MCF 10A (cell line): ENCODE results near the gene EVL. TPM values are rescaled to one million over a fixed set of nuclear protein-coding genes. Genes with fewer than 3 reads are reported as not detected.
A peak's percentile ranks its signal among the peaks of the same experiment; 100 is the strongest.

Experiments
- Bru-seq: library from RNA; stranded (reverse); fragments of 400-500 nt; gene quantifications from one replicate; lab custom pipeline; 2021; lab: Mats Ljungman, UMichigan
- BruChase-seq, 2 experiments: library from RNA; stranded (reverse); fragments of 400-500 nt; gene quantifications; one replicate each; lab custom pipeline; 2021; lab: Mats Ljungman, UMichigan
- BruUV-seq: library from RNA; stranded (reverse); fragments of 400-500 nt; replicated peaks from 2 replicates; lab custom pipeline; 2021; lab: Mats Ljungman, UMichigan
- CTCF ChIA-PET: fragments of 300-600 bp; sonication (Branson Sonifier 250); formaldehyde crosslinking; extraction: SDS; loops from one replicate; lab custom pipeline; 2021; ENCODE audit warnings: antibody characterized with exemption, inconsistent platforms; lab: Yijun Ruan, JAX
- POLR2A ChIA-PET: fragments of 300-600, 350-650 bp; sonication (Branson Sonifier 250); formaldehyde crosslinking; extraction: SDS; loops from one replicate; lab custom pipeline; 2020; ENCODE audit warnings: antibody characterized with exemption, inconsistent platforms; lab: Yijun Ruan, JAX
- DNase-seq: peaks from one replicate; pipeline ENCODE4 v3.0.0-alpha.2; 2018; ENCODE audit not compliant: unreplicated experiment
- H3K27ac Mint-ChIP-seq: one replicate; pipeline ENCODE4 v1.8.0; 2022; ENCODE audit warnings: mild to moderate bottlenecking, low read depth, mixed read lengths; ENCODE audit not compliant: unreplicated experiment
- H3K27me3 Mint-ChIP-seq: one replicate; pipeline ENCODE4 v1.8.0; 2022; ENCODE audit warnings: mixed read lengths; ENCODE audit not compliant: insufficient read depth, unreplicated experiment
- H3K36me3 Mint-ChIP-seq: one replicate; pipeline ENCODE4 v1.8.0; 2022; ENCODE audit warnings: mild to moderate bottlenecking, moderate library complexity, mixed read lengths; ENCODE audit not compliant: insufficient read depth, unreplicated experiment
- H3K4me1 Mint-ChIP-seq: one replicate; pipeline ENCODE4 v1.8.0; 2022; ENCODE audit warnings: mixed read lengths; ENCODE audit not compliant: insufficient read depth, unreplicated experiment
- H3K4me3 Mint-ChIP-seq: one replicate; pipeline ENCODE4 v1.8.0; 2022; ENCODE audit warnings: mild to moderate bottlenecking, moderate library complexity, mixed read lengths; ENCODE audit not compliant: unreplicated experiment
- H3K9me3 Mint-ChIP-seq: one replicate; pipeline ENCODE4 v1.8.0; 2022; ENCODE audit warnings: mixed read lengths; ENCODE audit not compliant: unreplicated experiment
- intact Hi-C: fragments of 100-400 bp; cut with micrococcal nuclease; formaldehyde crosslinking; loops from 2 replicates; pipeline ENCODE4 v1.14.1; 2022
- long read RNA-seq: library from polyadenylated mRNA; stranded (forward); transcript quantifications from one replicate; pipeline ENCODE4 v2.0.0, GENCODE V29; 2022
- total RNA-seq: library from RNA; stranded (reverse); gene quantifications from 2 replicates; pipeline ENCODE4 v1.2.3, GENCODE V29; 2022
- TF ChIP-seq, protein P1 (sequence below): fragments of 200-600 bp; IDR thresholded peaks from one replicate; pipeline ENCODE4 v1.8.0; 2022; ENCODE audit warnings: antibody characterized with exemption, mild to moderate bottlenecking; ENCODE audit not compliant: unreplicated experiment

The EVL gene, protein sequence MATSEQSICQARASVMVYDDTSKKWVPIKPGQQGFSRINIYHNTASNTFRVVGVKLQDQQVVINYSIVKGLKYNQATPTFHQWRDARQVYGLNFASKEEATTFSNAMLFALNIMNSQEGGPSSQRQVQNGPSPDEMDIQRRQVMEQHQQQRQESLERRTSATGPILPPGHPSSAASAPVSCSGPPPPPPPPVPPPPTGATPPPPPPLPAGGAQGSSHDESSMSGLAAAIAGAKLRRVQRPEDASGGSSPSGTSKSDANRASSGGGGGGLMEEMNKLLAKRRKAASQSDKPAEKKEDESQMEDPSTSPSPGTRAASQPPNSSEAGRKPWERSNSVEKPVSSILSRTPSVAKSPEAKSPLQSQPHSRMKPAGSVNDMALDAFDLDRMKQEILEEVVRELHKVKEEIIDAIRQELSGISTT
- total RNA-seq (52.5 and 55.4 TPM in 2 replicates), Bru-seq, nascent RNA (percentile 59 among the genes with signal in this experiment), BruChase-seq, experiment 1, labeled RNA remaining after a 6-hour chase (percentile 49 among the genes with signal in this experiment), BruChase-seq, experiment 2, labeled RNA remaining after a 2-hour chase (percentile 53 among the genes with signal in this experiment)
- long read RNA-seq, transcript EVL-202 (14 exons, 2,353 nt), result major isoform, 22 of 35 reads
- long read RNA-seq, partial matches to known transcripts, result 3 of 35 reads
- long read RNA-seq, other reads (novel, unspliced or antisense), result 8 of 35 reads

DNA sequence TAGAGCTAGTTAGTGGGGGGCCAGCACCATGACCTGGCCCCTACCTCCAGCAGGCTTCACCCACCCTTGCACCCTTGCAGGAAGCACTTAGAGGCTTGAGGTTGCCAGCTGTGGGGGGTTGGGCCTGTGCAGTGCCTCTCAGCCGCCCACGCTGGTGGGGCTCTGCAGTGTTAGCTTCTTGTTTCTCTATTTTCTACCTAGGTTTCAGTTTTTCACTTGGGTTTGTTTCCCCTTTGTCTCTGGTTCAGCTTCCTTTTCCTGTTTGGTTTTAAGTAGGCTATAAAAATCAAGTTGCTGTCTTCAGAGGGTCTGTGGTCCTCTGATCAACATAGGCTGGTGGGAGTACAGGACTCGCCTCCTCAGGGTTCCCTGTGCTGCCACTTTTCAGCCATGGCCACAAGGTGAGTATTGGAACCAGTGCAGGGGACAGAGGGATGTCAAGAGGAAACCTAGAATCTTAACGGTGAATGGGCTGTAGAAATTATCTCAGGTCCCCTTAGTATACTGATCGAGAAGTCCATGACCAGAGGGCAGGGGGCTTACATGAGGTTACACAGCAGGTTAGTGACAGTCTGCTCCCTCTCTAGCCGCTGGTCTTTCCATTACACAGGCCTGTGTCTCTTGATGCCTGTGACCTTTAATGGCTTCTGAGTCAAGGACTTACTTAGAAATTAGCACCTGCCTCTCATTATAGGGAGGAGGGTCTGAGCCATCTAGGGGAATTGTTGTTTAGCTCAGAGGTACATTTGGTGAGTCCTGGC is at the start of gene EVL:
Gene EVL (plus strand): TSS at position 312 of the 761 bp plus-strand sequence. CDS start 79 bp downstream, at position 391.
- CTCF ChIA-PET, result no interaction called here
- Mint-ChIP-seq H3K4me1 (peaks cover 18% of the 10 kb centered on the region), H3K27me3 (no peaks in the 10 kb centered on the region), H3K4me3 (no peak within 1 kb of the TSS), H3K36me3 (no peaks in the 10 kb centered on the region), H3K9me3 (peaks cover 9% of the 10 kb centered on the region), H3K27ac (no peak within 1 kb of the TSS)
- TF ChIP-seq, protein P1, sequence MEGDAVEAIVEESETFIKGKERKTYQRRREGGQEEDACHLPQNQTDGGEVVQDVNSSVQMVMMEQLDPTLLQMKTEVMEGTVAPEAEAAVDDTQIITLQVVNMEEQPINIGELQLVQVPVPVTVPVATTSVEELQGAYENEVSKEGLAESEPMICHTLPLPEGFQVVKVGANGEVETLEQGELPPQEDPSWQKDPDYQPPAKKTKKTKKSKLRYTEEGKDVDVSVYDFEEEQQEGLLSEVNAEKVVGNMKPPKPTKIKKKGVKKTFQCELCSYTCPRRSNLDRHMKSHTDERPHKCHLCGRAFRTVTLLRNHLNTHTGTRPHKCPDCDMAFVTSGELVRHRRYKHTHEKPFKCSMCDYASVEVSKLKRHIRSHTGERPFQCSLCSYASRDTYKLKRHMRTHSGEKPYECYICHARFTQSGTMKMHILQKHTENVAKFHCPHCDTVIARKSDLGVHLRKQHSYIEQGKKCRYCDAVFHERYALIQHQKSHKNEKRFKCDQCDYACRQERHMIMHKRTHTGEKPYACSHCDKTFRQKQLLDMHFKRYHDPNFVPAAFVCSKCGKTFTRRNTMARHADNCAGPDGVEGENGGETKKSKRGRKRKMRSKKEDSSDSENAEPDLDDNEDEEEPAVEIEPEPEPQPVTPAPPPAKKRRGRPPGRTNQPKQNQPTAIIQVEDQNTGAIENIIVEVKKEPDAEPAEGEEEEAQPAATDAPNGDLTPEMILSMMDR, result no peak
- POLR2A ChIA-PET, result interaction anchor here (1.1 kb wide), 1 partner anchor 35 kb away, joined by 6 read pairs; no protein-coding TSS in a partner anchor
- no peak for DNase-seq
- no TSS peak for BruUV-seq
- intact Hi-C loops, result no loop called here

DNA sequence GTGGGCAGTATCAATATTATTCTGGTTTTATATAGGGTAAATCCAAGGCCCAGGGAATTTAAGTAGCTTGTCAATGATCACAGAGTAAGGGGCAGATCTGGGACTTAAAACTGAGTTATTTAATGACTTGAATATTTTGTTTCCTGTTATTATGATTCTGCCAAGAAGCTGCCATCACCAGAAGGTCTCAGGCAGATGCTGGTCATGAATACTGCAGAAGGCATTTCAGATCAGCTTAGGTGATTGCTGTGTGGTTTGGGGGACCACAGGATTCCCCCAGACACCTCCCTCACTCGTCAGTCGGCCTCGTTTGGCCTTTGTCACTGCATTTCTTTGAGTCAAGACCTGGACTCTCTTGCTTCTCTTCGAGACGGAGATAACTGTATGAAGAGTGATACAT is 47.7 kb upstream of the EVL start:
- Mint-ChIP-seq H3K4me1 (peaks cover 28% of the 10 kb centered on the region), H3K4me3 (no peak overlapping the region), H3K36me3 (no peaks in the 10 kb centered on the region), H3K9me3 (no peaks in the 10 kb centered on the region), H3K27me3 (no peaks in the 10 kb centered on the region), H3K27ac (no peak overlapping the region)
- DNase-seq, result no peak
- ChIA-PET POLR2A (interaction anchor here (0.6 to 5.4 kb wide), 3 partner anchors 14 to 197 kb away, joined by 3 to 26 read pairs (median 7); no protein-coding TSS in a partner anchor), CTCF (interaction anchor here (0.7 to 3.3 kb wide), 6 partner anchors 7 to 78 kb away, joined by 3 to 14 read pairs (median 3); no protein-coding TSS in a partner anchor)
- intact Hi-C loops, result no loop called here
- TF ChIP-seq, protein P1, result no peak
- BruUV-seq, result no TSS peak

DNA sequence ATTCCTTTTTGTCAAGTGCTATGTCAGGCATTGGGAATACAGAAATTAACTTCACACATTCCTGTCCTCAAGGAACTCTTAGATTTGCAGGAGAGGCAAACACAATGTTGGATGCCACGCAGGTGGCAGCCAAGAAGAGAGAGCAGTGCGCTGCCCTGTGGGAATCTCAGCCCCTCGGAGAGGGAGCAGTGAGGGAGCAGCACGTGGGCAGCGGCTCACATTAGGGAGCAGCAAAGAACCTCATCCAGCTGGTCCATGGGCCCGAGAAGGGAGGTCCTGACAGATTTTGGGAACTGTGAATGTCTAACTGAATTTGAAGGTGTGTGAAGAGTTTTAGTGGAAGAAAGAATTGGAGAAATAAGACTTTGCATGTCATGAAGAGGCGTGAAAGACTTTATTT is 47.2 kb upstream of the EVL start:
- DNase-seq, result no peak
- ChIA-PET POLR2A (interaction anchor here (0.8 to 5.4 kb wide), 2 partner anchors 13 to 41 kb away, joined by 3 to 26 read pairs; no protein-coding TSS in a partner anchor), CTCF (interaction anchor here (1.0 to 3.3 kb wide), 4 partner anchors 10 to 36 kb away, joined by 3 to 14 read pairs (median 3); no protein-coding TSS in a partner anchor)
- Mint-ChIP-seq H3K27me3 (no peaks in the 10 kb centered on the region), H3K36me3 (no peaks in the 10 kb centered on the region), H3K4me3 (no peak overlapping the region), H3K27ac (no peak overlapping the region), H3K9me3 (no peaks in the 10 kb centered on the region), H3K4me1 (peaks cover 23% of the 10 kb centered on the region)
- TF ChIP-seq, protein P1, result no peak
- intact Hi-C loops, result no loop called here
- BruUV-seq, result no TSS peak
